ENCODE results near the gene NAP1L4. TPM values are rescaled to one million over a fixed set of nuclear protein-coding genes. Genes with fewer than 3 reads are reported as not detected.

Gene NAP1L4
- total RNA-seq, 1 donor from 2014 or later, result 224 TPM

- Mint-ChIP-seq H3K36me3 (ENCODE audit: low read depth) (peaks cover 19% of the 10 kb centered on the region), H3K4me3 (no peak overlapping the region), H3K27ac (ENCODE audit: unreplicated experiment) (no peak overlapping the region), H3K4me1 (no peaks in the 10 kb centered on the region), H3K9me3 (no peaks in the 10 kb centered on the region), H3K27me3 (ENCODE audit: low read depth) (no peaks in the 10 kb centered on the region)
- no peak for DNase-seq (ENCODE audit: low read depth, low spot score)
- no peak for TF ChIP-seq CTCF (conservative IDR thresholded peaks at IDR 0.05)
Measured at GRCh38 chr11:2954263-2954662, 37.9 kb downstream of the NAP1L4 start.

- peaks cover 3% of the 10 kb centered on the region for H3K4me1 Mint-ChIP-seq
Measured at GRCh38 chr11:2952290-2952689, 39.8 kb downstream of the NAP1L4 start.

GRCh38 chr11:2951231-2952110, 40.7 kb downstream of the NAP1L4 start:
- no peak overlapping the region for H3K27ac Mint-ChIP-seq (ENCODE audit: unreplicated experiment)
- TF ChIP-seq CTCF (conservative IDR thresholded peaks at IDR 0.05), result no peak
- H3K4me1 Mint-ChIP-seq, result peaks cover 8% of the 10 kb centered on the region
- H3K4me3 Mint-ChIP-seq, result no peak overlapping the region
- H3K36me3 Mint-ChIP-seq (ENCODE audit: low read depth), result peaks cover 21% of the 10 kb centered on the region
- H3K27me3 Mint-ChIP-seq (ENCODE audit: low read depth), result no peaks in the 10 kb centered on the region
- no peaks in the 10 kb centered on the region for H3K9me3 Mint-ChIP-seq
- no peak for DNase-seq (ENCODE audit: low read depth, low spot score)

More at GRCh38 chr11:2952290-2952689, 39.8 kb downstream of the NAP1L4 start:
- Mint-ChIP-seq H3K27me3 (ENCODE audit: low read depth) (no peaks in the 10 kb centered on the region), H3K9me3 (no peaks in the 10 kb centered on the region), H3K36me3 (ENCODE audit: low read depth) (peaks cover 21% of the 10 kb centered on the region), H3K27ac (ENCODE audit: unreplicated experiment) (no peak overlapping the region), H3K4me3 (no peak overlapping the region)
- no peak for DNase-seq (ENCODE audit: low read depth, low spot score)
- no peak for TF ChIP-seq CTCF (conservative IDR thresholded peaks at IDR 0.05)

- TF ChIP-seq CTCF (conservative IDR thresholded peaks at IDR 0.05), result no peak
- peaks cover 15% of the 10 kb centered on the region for H3K4me1 Mint-ChIP-seq
- H3K27me3 Mint-ChIP-seq (ENCODE audit: low read depth), result no peaks in the 10 kb centered on the region
- no peak overlapping the region for H3K4me3 Mint-ChIP-seq
- peaks cover 22% of the 10 kb centered on the region for H3K36me3 Mint-ChIP-seq (ENCODE audit: low read depth)
- no peaks in the 10 kb centered on the region for H3K9me3 Mint-ChIP-seq
- no peak overlapping the region for H3K27ac Mint-ChIP-seq (ENCODE audit: unreplicated experiment)
- DNase-seq (ENCODE audit: low read depth, low spot score), result no peak
Measured at GRCh38 chr11:2950825-2951224, 41.3 kb downstream of the NAP1L4 start.

GRCh38 chr11:2949920-2950319, 42.2 kb downstream of the NAP1L4 start:
- Mint-ChIP-seq H3K4me1 (peaks cover 24% of the 10 kb centered on the region), H3K27me3 (ENCODE audit: low read depth) (peaks cover 3% of the 10 kb centered on the region), H3K27ac (ENCODE audit: unreplicated experiment) (no peak overlapping the region), H3K36me3 (ENCODE audit: low read depth) (peaks cover 19% of the 10 kb centered on the region), H3K4me3 (no peak overlapping the region), H3K9me3 (no peaks in the 10 kb centered on the region)
- DNase-seq (ENCODE audit: low read depth, low spot score), result no peak
- TF ChIP-seq CTCF (conservative IDR thresholded peaks at IDR 0.05), result no peak

All from neural crest cell (in vitro differentiated cells).